ENCODE measurements around the gene PANK4. TPM values are rescaled to one million over a fixed set of nuclear protein-coding genes. Genes with fewer than 3 reads are reported as not detected.
A peak's percentile ranks its signal among the peaks of the same experiment; 100 is the strongest.

PANK4 gene
- total and polyA plus RNA-seq, 10 of the 15 experiments (the other 5 are each of a cell fraction or from before 2014, with no cell fraction given) = 0.35 to 38.0 (median 18.6) TPM

DNA sequence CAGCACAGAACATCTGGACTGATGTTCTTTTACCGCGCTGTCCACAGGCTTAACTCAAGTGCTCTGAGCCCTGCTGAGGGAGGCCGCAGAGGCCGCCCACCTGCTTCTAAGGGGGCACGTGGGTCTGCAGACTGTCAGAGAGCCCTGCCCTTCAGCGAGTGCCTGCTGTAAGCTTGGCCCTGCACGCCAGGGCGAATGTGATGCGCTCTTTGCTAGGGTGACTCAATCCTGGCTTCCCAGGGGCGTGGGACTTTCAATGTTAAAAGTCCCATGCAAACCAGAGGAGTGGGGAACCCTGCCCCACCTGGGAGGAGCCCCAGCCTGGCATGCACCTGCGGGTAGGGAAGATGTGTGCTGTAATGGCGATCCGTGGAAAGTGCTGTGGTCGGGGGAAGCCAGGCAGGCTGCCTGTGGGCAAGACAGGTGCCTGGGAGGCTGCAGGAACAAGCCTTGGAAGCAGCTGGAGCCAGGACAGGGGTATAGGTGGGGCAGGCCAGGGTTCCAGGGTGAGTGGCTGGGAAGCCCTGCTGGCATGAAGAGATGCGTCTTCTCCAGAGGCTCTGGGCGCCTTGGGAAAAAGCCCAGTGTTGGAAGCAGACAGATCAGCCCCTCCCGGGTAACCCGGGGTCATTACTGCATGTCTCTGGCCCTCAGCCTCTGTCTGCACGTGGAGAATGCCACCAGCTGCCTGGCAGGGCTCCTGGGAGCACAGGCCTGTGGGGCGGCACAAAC, 594 bp upstream of the PANK4 start:
- Histone ChIP-seq H3K4me3 (peak overlapping the region; percentile 65; the same call in 1 of the 2 replicates), H3K27me3 (replicated peaks in 1 of 2; ENCODE audit: control insufficient read depth in 2 of 2, insufficient read depth in 2 of 2, low read length in 1 of 2) (peaks cover 6 to 18% of the 10 kb centered on the region in 2 experiments), H3K4me1 (ENCODE audit: control insufficient read depth, insufficient read depth, low read length) (peaks cover 25% of the 10 kb centered on the region), H4K20me1 (ENCODE audit: control insufficient read depth, insufficient read depth) (peaks cover 3% of the 10 kb centered on the region; the same call in 1 of the 2 replicates), H3K36me3 (ENCODE audit: control insufficient read depth in 2 of 2, insufficient read depth in 2 of 2, low read length in 1 of 2) (no peaks in the 10 kb centered on the region; a peak in 1 of 4 replicates), H3K79me2 (ENCODE audit: control insufficient read depth, insufficient read depth, low read length) (peaks cover 36% of the 10 kb centered on the region), H3K27ac (ENCODE audit: control insufficient read depth, insufficient read depth) (no peak overlapping the region), H2AFZ (ENCODE audit: control insufficient read depth, low read depth, low read length) (peak overlapping the region; percentile 57), H3K4me2 (ENCODE audit: control insufficient read depth, insufficient read depth) (peak overlapping the region; percentile 97), H3K9me3 (replicated peaks; ENCODE audit: control insufficient read depth, insufficient read depth, low read length) (no peaks in the 10 kb centered on the region), H3K9ac (ENCODE audit: control insufficient read depth, insufficient read depth, low read length) (no peak overlapping the region; the same call in 1 of the 2 replicates)
- ChIA-PET POLR2A (interaction anchor here (0.6 to 3.7 kb wide), 12 partner anchors 15 to 1130 kb away, joined by 3 to 22 read pairs (median 6); partner anchors contain the start of genes MORN1 and RER1), CTCF (interaction anchor here (0.6 to 3.8 kb wide), 4 partner anchors 14 to 58 kb away, joined by 3 to 28 read pairs (median 3); no protein-coding TSS in a partner anchor), RAD21 (ENCODE audit: unreplicated experiment) (interaction anchor here (1.2 to 5.9 kb wide), 12 partner anchors 13 to 332 kb away, joined by 3 to 86 read pairs (median 5); partner anchors contain the start of genes FAAP20, MORN1, RER1 and TNFRSF14), SMC1A (ENCODE audit: uncharacterized antibody, unreplicated experiment) (interaction anchor here (1.0 to 1.9 kb wide), 4 partner anchors 20 to 111 kb away, joined by 3 to 15 read pairs (median 5); no protein-coding TSS in a partner anchor)
- DNase-seq (ENCODE audit: low read depth, low spot score) = peak; percentile 51
- ATAC-seq = peak; percentile 68
- no TSS peak for BruUV-seq (replicated peaks)
- FAIRE-seq = no peak
- 31% methylated on average over 20 of the region's 20 CpGs for WGBS (ENCODE audit: insufficient coverage, insufficient replicate concordance, low lambda C conversion rate, missing lambda C conversion rate)
- intact Hi-C loops (cut with micrococcal nuclease; ENCODE audit: unreplicated experiment) (loop anchor here (1.0 kb wide), 1 partner anchor 21 kb away; no protein-coding TSS in a partner anchor), in situ Hi-C loops (cut with MboI) (loop anchor here (10.0 kb wide), 1 partner anchor 322 kb away; no protein-coding TSS in a partner anchor)
- TF ChIP-seq MLLT1 (IDR thresholded peaks at IDR 0.05) = 0 out of 2 replicates have a peak, but pooled peaks have one; percentile 20
- TF ChIP-seq RELA (IDR thresholded peaks at IDR 0.05; ENCODE audit: borderline replicate concordance, partially characterized antibody) = peak; percentile 70
- no peak for TF ChIP-seq ZNF687 (IDR thresholded peaks at IDR 0.05)
- peak; percentile 54 for TF ChIP-seq RUNX3 (IDR thresholded peaks at IDR 0.05; ENCODE audit: low read length)
- TF ChIP-seq, protein P1, sequence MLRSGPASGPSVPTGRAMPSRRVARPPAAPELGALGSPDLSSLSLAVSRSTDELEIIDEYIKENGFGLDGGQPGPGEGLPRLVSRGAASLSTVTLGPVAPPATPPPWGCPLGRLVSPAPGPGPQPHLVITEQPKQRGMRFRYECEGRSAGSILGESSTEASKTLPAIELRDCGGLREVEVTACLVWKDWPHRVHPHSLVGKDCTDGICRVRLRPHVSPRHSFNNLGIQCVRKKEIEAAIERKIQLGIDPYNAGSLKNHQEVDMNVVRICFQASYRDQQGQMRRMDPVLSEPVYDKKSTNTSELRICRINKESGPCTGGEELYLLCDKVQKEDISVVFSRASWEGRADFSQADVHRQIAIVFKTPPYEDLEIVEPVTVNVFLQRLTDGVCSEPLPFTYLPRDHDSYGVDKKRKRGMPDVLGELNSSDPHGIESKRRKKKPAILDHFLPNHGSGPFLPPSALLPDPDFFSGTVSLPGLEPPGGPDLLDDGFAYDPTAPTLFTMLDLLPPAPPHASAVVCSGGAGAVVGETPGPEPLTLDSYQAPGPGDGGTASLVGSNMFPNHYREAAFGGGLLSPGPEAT (IDR thresholded peaks at IDR 0.05; ENCODE audit: low read depth) = peak; percentile 53; the same call in 1 of the 2 replicates
- TF ChIP-seq ZNF207 (IDR thresholded peaks at IDR 0.05; ENCODE audit: borderline replicate concordance) = 0 out of 2 replicates have a peak, but pooled peaks have one; percentile 62
- peak; percentile 44; the same call in 1 of the 2 replicates for TF ChIP-seq PAX5 (IDR thresholded peaks at IDR 0.05; ENCODE audit: borderline replicate concordance, low read depth, low read length)
- peak; percentile 69 for TF ChIP-seq GATAD2B (conservative IDR thresholded peaks at IDR 0.05; ENCODE audit: low read depth)
- peak; percentile 53; the same call in 1 of the 2 replicates for TF ChIP-seq TCF3 (IDR thresholded peaks at IDR 0.05; ENCODE audit: borderline replicate concordance, insufficient read depth, low read depth, low read length)
- TF ChIP-seq HDGF (IDR thresholded peaks at IDR 0.05) = peak; percentile 76
- TF ChIP-seq YY1 (IDR thresholded peaks at IDR 0.05; ENCODE audit: low read depth, low read length) = no peak
- no peak for TF ChIP-seq CBX3 (IDR thresholded peaks at IDR 0.05; ENCODE audit: borderline replicate concordance, low read depth)
- TF ChIP-seq BHLHE40 (IDR thresholded peaks at IDR 0.05; ENCODE audit: borderline replicate concordance in 1 of 2, low read depth in 2 of 2, low read length in 1 of 2) = peak; percentile 46 to 75; a peak in 3 of 4 replicates
- 0 out of 2 replicates have a peak, but pooled peaks have one; percentile 19 for TF ChIP-seq IRF4 (IDR thresholded peaks at IDR 0.05; ENCODE audit: low read depth, low read length)
- no peak for TF ChIP-seq JUND (IDR thresholded peaks at IDR 0.05; ENCODE audit: low read depth, low read length)

All from GM12878 (cell line).